B cell (primary cell): ENCODE data around the gene ZDHHC21. TPM values are rescaled to one million over a fixed set of nuclear protein-coding genes. Genes with fewer than 3 reads are reported as not detected.

ENCODE experiments used
- ATAC-seq: fragments of 200-7000 bp; cut with Tn5 transposase; one replicate; pipeline ENCODE4 v1.10.0; 2021; ENCODE audit warnings: low read depth, mild to moderate bottlenecking, moderate number of reproducible peaks, moderate library complexity
- CTCF ChIA-PET: fragments of 350-600 bp; sonication (Branson Sonifier 250); formaldehyde crosslinking; loops from one replicate; lab custom pipeline; 2021; ENCODE audit warnings: antibody characterized with exemption, inconsistent platforms; lab: Charles Lee
- POLR2A ChIA-PET: fragments of 350-600 bp; sonication (Branson Sonifier 250); formaldehyde crosslinking; loops from one replicate; lab custom pipeline; 2021; ENCODE audit warnings: antibody characterized with exemption; lab: Charles Lee
- DNase-seq: peaks from one replicate; pipeline ENCODE4 v3.0.0; 2013
- H2AFZ ChIP-seq: 2 replicates; pipeline ENCODE4 v1.6.1; 2012; ENCODE audit warnings: mild to moderate bottlenecking, low read depth, low read length; ENCODE audit not compliant: insufficient read depth, poor library complexity, severe bottlenecking
- H3K27ac ChIP-seq, 2 donors: 1 replicate in 1 of 2; 2 replicates in 1 of 2; pipeline ENCODE4 v1.5.1; 2012 to 2013; ENCODE audit warnings: low read length in 2 of 2, mild to moderate bottlenecking in 2 of 2, moderate library complexity in 1 of 2
- H3K27me3 ChIP-seq, 4 experiments: fragments of 200-600 bp in 1 of 4; sonication (generic) in 1 of 4; replicated peaks in 1 of 4; 1 replicate in 2 of 4; 2 replicates in 2 of 4; pipeline versions ENCODE4 v1.6.1 to v1.7.0; 2013 to 2016; ENCODE audit warnings: low read length in 3 of 4, mild to moderate bottlenecking in 2 of 4, mixed read lengths in 1 of 4, moderate library complexity in 1 of 4; ENCODE audit not compliant: insufficient read depth in 4 of 4, control insufficient read depth in 3 of 4; ENCODE audit errors: control extremely low read depth in 1 of 4
- H3K36me3 ChIP-seq, 2 experiments: replicated peaks in 1 of 2; 1 replicate in 1 of 2; 2 replicates in 1 of 2; pipeline versions ENCODE4 v1.6.1 to v1.7.1; 2013; ENCODE audit warnings: low read length in 1 of 2; ENCODE audit not compliant: insufficient read depth in 2 of 2, control insufficient read depth in 1 of 2; ENCODE audit errors: control extremely low read depth in 1 of 2, extremely low read depth in 1 of 2
- H3K4me1 ChIP-seq, 2 donors: fragments of 200-600 bp in 1 of 2; sonication (generic) in 1 of 2; 1 replicate in 1 of 2; 2 replicates in 1 of 2; pipeline versions ENCODE4 v1.5.1 to v1.6.1; 2013 to 2017; ENCODE audit warnings: low read length in 2 of 2; ENCODE audit not compliant: control insufficient read depth in 2 of 2, insufficient read depth in 2 of 2
- H3K4me2 ChIP-seq: replicated peaks from 2 replicates; pipeline ENCODE3; 2012; ENCODE audit warnings: mild to moderate bottlenecking, low read depth, low read length; ENCODE audit not compliant: poor library complexity, severe bottlenecking
- H3K4me3 ChIP-seq, 5 experiments: fragments of 200-600 bp in 1 of 5; sonication (generic) in 1 of 5; 1 replicate in 3 of 5; 2 replicates in 2 of 5; pipeline versions ENCODE4 v1.5.1 to v1.7.0; 2011 to 2016; ENCODE audit warnings: low read length in 4 of 5, mild to moderate bottlenecking in 4 of 5, low read depth in 2 of 5, control low read depth in 1 of 5, moderate library complexity in 1 of 5; ENCODE audit not compliant: insufficient read depth in 1 of 5; ENCODE audit errors: control extremely low read depth in 1 of 5, extremely low read depth in 1 of 5
- H3K79me2 ChIP-seq: fragments of 200-600 bp; sonication (generic); one replicate; pipeline ENCODE4 v1.6.0; 2016; ENCODE audit warnings: low read length; ENCODE audit not compliant: control insufficient read depth, insufficient read depth
- H3K9ac ChIP-seq: fragments of 200-600 bp; sonication (generic); 2 replicates; pipeline ENCODE4 v1.6.1; 2017; ENCODE audit warnings: mild to moderate bottlenecking, low read length, moderate library complexity
- H3K9me3 ChIP-seq, 3 donors: one replicate each; pipeline versions ENCODE4 v1.6.1 to v1.7.1; 2013; ENCODE audit warnings: low read length in 2 of 3; ENCODE audit not compliant: control insufficient read depth in 2 of 3, insufficient read depth in 1 of 3; ENCODE audit errors: control extremely low read depth in 1 of 3
- H4K20me1 ChIP-seq: 2 replicates; pipeline ENCODE4 v1.6.0; 2012; ENCODE audit warnings: mild to moderate bottlenecking, low read length; ENCODE audit not compliant: insufficient read depth, control insufficient read depth, poor library complexity, severe bottlenecking
- H3K27ac Mint-ChIP-seq: one replicate; pipeline ENCODE4 v1.8.0; 2021; ENCODE audit warnings: mixed read lengths
- H3K27me3 Mint-ChIP-seq: one replicate; pipeline ENCODE4 v1.8.0; 2021; ENCODE audit warnings: mixed read lengths
- H3K4me1 Mint-ChIP-seq: one replicate; pipeline ENCODE4 v1.8.0; 2021; ENCODE audit warnings: mixed read lengths
- H3K4me3 Mint-ChIP-seq: one replicate; pipeline ENCODE4 v1.8.0; 2021; ENCODE audit warnings: mixed read lengths
- H3K9me3 Mint-ChIP-seq: one replicate; pipeline ENCODE4 v1.8.0; 2022; ENCODE audit warnings: mixed read lengths; ENCODE audit not compliant: insufficient read depth
- EZH2 ChIP-seq: IDR thresholded peaks from 2 replicates; pipeline ENCODE4 v1.6.1; 2012; ENCODE audit warnings: borderline replicate concordance, low read depth, mild to moderate bottlenecking, moderate library complexity, low read length; ENCODE audit not compliant: insufficient read depth, poor library complexity, severe bottlenecking
- WGBS: methylation state at CpG from one replicate; pipeline ENCODE4 v1.1.5; 2013; ENCODE audit warnings: missing lambda C conversion rate; ENCODE audit not compliant: insufficient coverage; 5-methylcytosine and 5-hydroxymethylcytosine counted together
- intact Hi-C: fragments of 100-400 bp; cut with micrococcal nuclease; formaldehyde crosslinking; loops from one replicate; pipeline ENCODE4 v1.10.0; 2022
- polyA plus RNA-seq: library from polyadenylated mRNA; depleted of rRNA; stranded (reverse); fragments of >200 nt; gene quantifications from 2 replicates; pipeline ENCODE4 v1.2.3, GENCODE V29; 2012
- total RNA-seq, 2 donors: library from RNA; stranded (reverse); fragments of 120-200 nt in 1 of 2; gene quantifications; 1 replicate in 1 of 2; 2 replicates in 1 of 2; pipeline versions ENCODE4 v1.2.3 to v1.2.4, GENCODE V29; 2013 to 2022
- TF ChIP-seq, protein P1 (sequence below): fragments of 200-600 bp; IDR thresholded peaks from one replicate; pipeline ENCODE4 v1.8.0; 2022; ENCODE audit warnings: antibody characterized with exemption, mild to moderate bottlenecking

The ZDHHC21 gene
- total and polyA plus RNA-seq, 2 donors (not counting 1 experiment from before 2014, with no cell fraction given): 10.3 to 39.7 TPM

- H3K4me1 ChIP-seq: no peaks in the 10 kb centered on the region
- no peak for DNase-seq
- no peaks in the 10 kb centered on the region for H3K27me3 ChIP-seq
- ChIA-PET POLR2A (no interaction called here), CTCF (interaction anchor here (1.2 to 1.6 kb wide), 2 partner anchors 38 to 115 kb away, joined by 3 to 4 read pairs; no protein-coding TSS in a partner anchor)
- TF ChIP-seq, protein P1, sequence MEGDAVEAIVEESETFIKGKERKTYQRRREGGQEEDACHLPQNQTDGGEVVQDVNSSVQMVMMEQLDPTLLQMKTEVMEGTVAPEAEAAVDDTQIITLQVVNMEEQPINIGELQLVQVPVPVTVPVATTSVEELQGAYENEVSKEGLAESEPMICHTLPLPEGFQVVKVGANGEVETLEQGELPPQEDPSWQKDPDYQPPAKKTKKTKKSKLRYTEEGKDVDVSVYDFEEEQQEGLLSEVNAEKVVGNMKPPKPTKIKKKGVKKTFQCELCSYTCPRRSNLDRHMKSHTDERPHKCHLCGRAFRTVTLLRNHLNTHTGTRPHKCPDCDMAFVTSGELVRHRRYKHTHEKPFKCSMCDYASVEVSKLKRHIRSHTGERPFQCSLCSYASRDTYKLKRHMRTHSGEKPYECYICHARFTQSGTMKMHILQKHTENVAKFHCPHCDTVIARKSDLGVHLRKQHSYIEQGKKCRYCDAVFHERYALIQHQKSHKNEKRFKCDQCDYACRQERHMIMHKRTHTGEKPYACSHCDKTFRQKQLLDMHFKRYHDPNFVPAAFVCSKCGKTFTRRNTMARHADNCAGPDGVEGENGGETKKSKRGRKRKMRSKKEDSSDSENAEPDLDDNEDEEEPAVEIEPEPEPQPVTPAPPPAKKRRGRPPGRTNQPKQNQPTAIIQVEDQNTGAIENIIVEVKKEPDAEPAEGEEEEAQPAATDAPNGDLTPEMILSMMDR: no peak
- no peak for TF ChIP-seq EZH2
- H3K9me3 Mint-ChIP-seq: peaks cover 7% of the 10 kb centered on the region
- no peak overlapping the region for H3K4me2 ChIP-seq
- ATAC-seq: no peak
- intact Hi-C loops: no loop called here
- H3K4me3 ChIP-seq: no peak overlapping the region
- H3K4me3 Mint-ChIP-seq: no peak overlapping the region
- no peaks in the 10 kb centered on the region for H3K27me3 Mint-ChIP-seq
- H2AFZ ChIP-seq: no peak overlapping the region
- no peak overlapping the region for H3K27ac Mint-ChIP-seq
- H3K36me3 ChIP-seq: peaks cover 1 to 38% of the 10 kb centered on the region in 2 experiments
- H3K27ac ChIP-seq: no peak overlapping the region
- H3K9me3 ChIP-seq: peaks cover 0 to 20% (median 3%) of the 10 kb centered on the region in 3 donors
- no CpG with 5 or more reads among the region's 1 CpG for WGBS
- no peaks in the 10 kb centered on the region for H3K79me2 ChIP-seq
- H3K4me1 Mint-ChIP-seq: no peaks in the 10 kb centered on the region
- H4K20me1 ChIP-seq: no peaks in the 10 kb centered on the region
- no peak overlapping the region for H3K9ac ChIP-seq
These were observed 39.7 kb downstream of the ZDHHC21 start for GRCh38 chr9:14653511-14653910.

DNA sequence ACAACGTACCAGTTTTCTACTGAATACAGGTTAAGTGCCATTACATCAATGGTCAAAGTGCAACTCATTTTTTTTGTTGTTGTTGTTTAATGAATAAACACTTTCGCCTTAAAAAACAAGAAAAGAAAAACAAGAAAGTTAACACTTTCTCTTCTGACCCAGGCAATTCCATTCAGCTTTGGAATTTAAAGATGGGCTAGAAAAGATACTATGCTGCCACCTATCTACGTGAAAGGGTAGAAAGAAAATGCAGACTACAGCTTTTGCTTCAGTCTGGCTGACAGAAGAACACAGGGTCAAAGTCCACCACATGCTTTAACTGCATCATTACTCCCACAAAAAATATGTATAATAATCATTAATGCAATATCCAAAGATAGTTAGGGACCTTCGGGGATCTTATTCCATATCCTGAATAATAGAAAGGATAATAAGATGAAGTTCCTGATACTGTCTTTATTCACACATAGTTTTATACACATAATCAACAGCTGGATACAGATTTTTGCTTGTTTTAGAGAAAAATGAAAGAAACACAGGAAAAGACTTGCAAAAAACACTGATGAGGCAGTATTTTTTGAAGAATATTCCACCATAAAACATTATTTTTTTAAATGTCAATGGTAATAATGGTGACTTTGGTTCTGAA, 40.4 kb downstream of the ZDHHC21 start:
- Histone ChIP-seq H3K36me3 (peaks cover 1 to 33% of the 10 kb centered on the region in 2 experiments), H3K9me3 (peaks cover 0 to 20% (median 3%) of the 10 kb centered on the region in 3 donors), H3K9ac (no peak overlapping the region), H3K4me3 (no peak overlapping the region), H3K4me2 (no peak overlapping the region), H4K20me1 (no peaks in the 10 kb centered on the region), H3K27me3 (no peaks in the 10 kb centered on the region), H2AFZ (no peak overlapping the region), H3K4me1 (no peaks in the 10 kb centered on the region), H3K79me2 (no peaks in the 10 kb centered on the region), H3K27ac (no peak overlapping the region)
- Mint-ChIP-seq H3K27ac (no peak overlapping the region), H3K4me3 (no peak overlapping the region), H3K4me1 (no peaks in the 10 kb centered on the region), H3K9me3 (peaks cover 7% of the 10 kb centered on the region), H3K27me3 (no peaks in the 10 kb centered on the region)
- ATAC-seq (no peak), DNase-seq (no peak)
- ChIA-PET CTCF (interaction anchor here (1.2 to 1.6 kb wide), 2 partner anchors 37 to 116 kb away, joined by 3 to 4 read pairs; no protein-coding TSS in a partner anchor), POLR2A (no interaction called here)
- no peak for TF ChIP-seq EZH2
- WGBS: no CpG with 5 or more reads among the region's 4 CpGs
- intact Hi-C loops: no loop called here
